ENCODE data around the gene DDX42. TPM values are rescaled to one million over a fixed set of nuclear protein-coding genes. Genes with fewer than 3 reads are reported as not detected.
A peak's percentile ranks its signal among the peaks of the same experiment; 100 is the strongest.

DDX42 gene
- total RNA-seq, 2 experiments from 2014 or later: 106 to 116 TPM

DNA sequence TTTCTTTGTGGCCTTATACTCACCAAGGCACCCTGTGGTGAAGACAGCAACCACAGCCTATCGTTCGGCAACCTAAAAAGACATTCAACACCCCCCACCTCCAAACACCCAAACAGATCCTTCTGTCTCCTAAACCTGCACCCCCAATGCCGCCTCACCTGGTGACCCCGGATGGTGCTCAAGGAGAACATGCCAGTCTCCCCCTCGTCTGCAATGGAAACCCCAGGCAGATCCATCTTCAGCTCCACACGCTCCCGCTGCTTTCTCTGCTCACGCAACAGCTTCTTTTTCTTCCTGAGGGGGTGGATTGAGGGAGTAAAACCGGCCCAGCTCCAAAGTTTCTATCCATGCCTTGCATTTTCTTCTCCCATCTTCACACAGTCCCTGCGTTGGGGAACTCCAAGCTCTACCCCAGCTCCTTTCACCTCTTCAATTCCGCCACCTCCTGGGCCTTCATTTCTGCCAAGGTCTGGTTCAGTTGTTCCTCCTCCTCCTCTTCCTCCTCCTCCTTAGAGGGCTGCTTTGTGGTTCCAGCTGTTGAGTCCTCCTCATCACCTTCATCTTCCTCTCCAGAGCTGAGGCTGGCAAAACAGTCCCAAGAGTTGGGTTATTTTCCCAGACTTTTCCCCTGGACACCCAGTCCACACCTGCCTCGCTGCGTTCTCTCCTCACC, 49.8 kb downstream of the DDX42 start:
- DNase-seq (no peak), ATAC-seq (no peak)
- peaks cover 58% of the 10 kb centered on the region for H3K4me1 Mint-ChIP-seq (ENCODE audit: low read depth)
- peak overlapping the region; percentile 41 for H3K27ac Mint-ChIP-seq
- peaks cover 82% of the 10 kb centered on the region for H3K36me3 Mint-ChIP-seq (ENCODE audit: low read depth)
- H3K4me3 Mint-ChIP-seq: no peak overlapping the region
- no peaks in the 10 kb centered on the region for H3K9me3 Mint-ChIP-seq (ENCODE audit: insufficient read depth)
- ChIA-PET POLR2A (interaction anchor here (1.3 to 11.3 kb wide), 2 partner anchors 18 to 130 kb away, joined by 3 to 124 read pairs; partner anchors contain the start of gene SMARCD2), CTCF (interaction anchor here (0.7 to 1.5 kb wide), 3 partner anchors 11 to 50 kb away, joined by 3 read pairs; partner anchors contain the start of genes CCDC47 and DDX42)
- H3K27me3 Mint-ChIP-seq (ENCODE audit: low read depth): no peaks in the 10 kb centered on the region

DNA sequence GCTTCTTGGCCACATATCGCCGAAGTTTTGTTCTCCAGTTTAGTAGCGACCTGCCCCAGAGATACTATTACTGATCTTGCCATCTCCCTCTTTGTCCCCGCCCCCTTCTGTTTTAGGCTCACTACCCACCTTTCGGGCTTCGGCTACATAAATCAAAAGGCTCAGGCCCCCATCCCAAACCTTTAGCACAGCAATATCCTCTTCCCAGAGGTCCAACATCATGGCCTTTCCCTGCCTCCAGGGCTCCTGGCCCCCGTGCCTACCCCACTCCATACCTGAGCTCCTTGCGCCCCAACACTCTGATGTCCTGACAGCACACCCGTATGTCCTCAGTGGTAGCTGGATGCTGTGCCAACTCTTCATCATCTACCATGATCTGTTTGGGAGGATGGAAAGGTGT, 50.4 kb downstream of the DDX42 start:
- Mint-ChIP-seq H3K4me1 (ENCODE audit: low read depth) (peaks cover 60% of the 10 kb centered on the region), H3K36me3 (ENCODE audit: low read depth) (peaks cover 83% of the 10 kb centered on the region)

DNA sequence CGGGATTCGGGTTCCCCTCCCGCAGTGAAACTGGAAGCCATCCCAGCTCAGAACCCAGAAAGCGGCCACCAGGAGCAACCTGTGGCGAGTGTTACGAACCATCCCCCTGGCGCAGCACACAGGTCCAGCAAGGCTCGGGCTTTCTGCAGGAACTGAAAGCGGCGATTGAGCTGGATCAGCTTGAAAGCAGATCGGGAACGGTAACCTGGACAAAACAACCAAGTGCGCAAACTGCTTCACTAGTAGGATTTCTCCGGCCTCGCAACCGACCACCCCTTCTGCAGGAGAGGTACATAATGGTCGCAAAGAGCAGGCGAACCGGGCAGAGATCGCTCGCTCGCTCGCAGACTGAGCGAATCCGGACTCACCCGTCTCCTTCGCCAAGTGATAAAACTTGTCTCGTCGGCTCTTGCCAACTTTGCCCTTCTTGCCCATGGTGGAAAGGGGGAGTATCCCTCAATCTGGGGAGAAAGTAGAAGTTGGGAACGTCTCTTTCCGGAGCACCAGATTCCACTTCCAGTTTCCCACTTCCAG, 52.6 kb downstream of the DDX42 start:
- Mint-ChIP-seq H3K27me3 (ENCODE audit: low read depth) (no peaks in the 10 kb centered on the region), H3K36me3 (ENCODE audit: low read depth) (peaks cover 86% of the 10 kb centered on the region), H3K4me1 (ENCODE audit: low read depth) (peaks cover 78% of the 10 kb centered on the region), H3K9me3 (ENCODE audit: insufficient read depth) (no peaks in the 10 kb centered on the region), H3K27ac (peak overlapping the region; percentile 100), H3K4me3 (peak overlapping the region; percentile 97)
- DNase-seq (no peak), ATAC-seq (peak; percentile 14)
- POLR2A ChIA-PET: interaction anchor here (0.6 to 11.3 kb wide), 6 partner anchors 14 to 129 kb away, joined by 3 to 124 read pairs (median 10); partner anchors contain the start of genes CCDC47, DDX42 and SMARCD2
- CTCF ChIA-PET: interaction anchor here (0.8 to 2.8 kb wide), 6 partner anchors 8 to 53 kb away, joined by 3 to 11 read pairs (median 8); partner anchors contain the start of genes CCDC47 and DDX42

More for the DNA sequence above, 50.4 kb downstream of the DDX42 start:
- ATAC-seq (no peak), DNase-seq (no peak)
- ChIA-PET CTCF (interaction anchor here (0.7 to 1.5 kb wide), 3 partner anchors 10 to 51 kb away, joined by 3 read pairs; partner anchors contain the start of genes CCDC47 and DDX42), POLR2A (interaction anchor here (1.3 to 11.3 kb wide), 2 partner anchors 17 to 130 kb away, joined by 3 to 124 read pairs; partner anchors contain the start of gene SMARCD2)
- Mint-ChIP-seq H3K9me3 (ENCODE audit: insufficient read depth) (no peaks in the 10 kb centered on the region), H3K4me3 (no peak overlapping the region), H3K27me3 (ENCODE audit: low read depth) (no peaks in the 10 kb centered on the region), H3K27ac (peak overlapping the region; percentile 35)

DNA sequence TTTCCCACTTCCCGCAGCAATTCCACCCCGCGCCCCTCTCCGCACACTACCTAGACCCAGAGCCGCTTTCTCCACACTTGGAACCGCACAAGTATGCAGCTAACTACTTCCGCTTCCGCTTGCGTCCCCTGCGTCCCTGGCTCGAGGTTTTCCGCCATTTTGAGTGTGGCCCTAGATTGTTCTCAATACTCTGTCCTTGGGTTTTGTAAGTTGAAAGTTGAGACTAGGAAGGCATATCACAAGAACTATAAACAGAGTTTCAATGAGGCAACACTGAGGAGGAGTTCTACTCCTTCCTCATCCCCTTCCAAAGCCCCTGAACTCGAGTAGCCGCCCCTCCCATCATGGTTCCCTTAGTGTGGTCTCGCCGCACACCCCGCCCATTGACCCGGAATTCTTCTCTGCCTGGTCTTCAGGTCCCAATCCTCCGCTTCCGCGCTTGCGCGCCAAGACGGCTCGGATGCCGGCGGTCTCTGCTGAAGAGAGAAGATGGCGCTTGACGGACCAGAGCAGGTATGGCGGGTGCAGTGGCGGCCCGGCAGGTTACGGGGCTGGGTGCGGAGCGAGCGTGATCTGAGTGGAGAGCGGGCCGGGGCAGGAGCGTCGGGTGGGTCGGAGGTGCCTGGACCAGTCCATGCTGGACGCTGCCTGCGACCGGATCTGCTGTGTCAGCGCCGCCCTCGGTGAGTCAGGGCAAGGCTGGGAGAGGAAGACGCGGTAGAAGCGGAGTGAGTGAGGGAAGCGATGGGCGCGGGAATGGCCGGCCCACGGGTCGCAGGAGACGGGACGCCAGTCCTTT, 53.2 kb downstream of the DDX42 start, which contains the start of the genes FTSJ3 and PSMC5:
Gene FTSJ3, minus strand, starts transcription at position 662 of the 799 bp plus-strand sequence. CDS start 761 bp downstream, outside the sequence.
Gene PSMC5, plus strand, starts transcription at position 430 of the 799 bp plus-strand sequence. Its CDS starts 60 bp downstream, at position 490.
- Mint-ChIP-seq H3K36me3 (ENCODE audit: low read depth) (peaks cover 86% of the 10 kb centered on the region), H3K9me3 (ENCODE audit: insufficient read depth) (no peaks in the 10 kb centered on the region), H3K27ac (peak within 1 kb of the TSS; percentile 100), H3K4me1 (ENCODE audit: low read depth) (peaks cover 81% of the 10 kb centered on the region), H3K4me3 (peak within 1 kb of the TSS; percentile 97), H3K27me3 (ENCODE audit: low read depth) (no peaks in the 10 kb centered on the region)
- POLR2A ChIA-PET: interaction anchor here (0.6 to 11.3 kb wide), 5 partner anchors 14 to 262 kb away, joined by 3 to 124 read pairs (median 17); partner anchors contain the start of genes CCDC47, DDX42 and SMARCD2
- peak; percentile 97 for DNase-seq
- CTCF ChIA-PET: interaction anchor here (0.8 to 5.0 kb wide), 9 partner anchors 8 to 53 kb away, joined by 3 to 56 read pairs (median 9); partner anchors contain the start of genes CCDC47 and DDX42
- ATAC-seq: peak; percentile 94

DNA sequence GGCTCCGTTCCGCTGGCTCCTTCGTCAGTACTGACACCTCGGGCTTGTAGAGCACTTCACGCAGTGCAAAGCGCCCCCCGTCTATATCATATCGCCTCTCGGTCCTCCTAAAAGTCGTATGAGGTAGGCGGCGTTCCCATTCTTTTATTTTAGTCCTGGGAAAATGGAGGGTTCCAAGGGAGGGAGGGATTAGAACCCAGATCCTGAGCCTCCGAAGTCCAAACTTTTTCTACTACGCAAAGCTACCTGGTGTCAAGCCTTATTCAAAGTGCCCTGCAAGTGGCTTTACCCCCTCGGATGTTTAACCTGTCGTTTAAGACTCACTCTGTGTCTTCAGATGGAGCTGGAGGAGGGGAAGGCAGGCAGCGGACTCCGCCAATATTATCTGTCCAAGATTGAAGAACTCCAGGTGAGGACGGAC, 53.8 kb downstream of the DDX42 start:
- H3K27me3 Mint-ChIP-seq (ENCODE audit: low read depth): no peaks in the 10 kb centered on the region
- ChIA-PET CTCF (interaction anchor here (0.7 to 5.0 kb wide), 11 partner anchors 8 to 130 kb away, joined by 3 to 56 read pairs (median 4); partner anchors contain the start of genes CCDC47 and DDX42), POLR2A (interaction anchor here (0.8 to 11.3 kb wide), 7 partner anchors 9 to 134 kb away, joined by 3 to 124 read pairs (median 4); partner anchors contain the start of genes CCDC47, DDX42 and SMARCD2)
- ATAC-seq: no peak
- peaks cover 81% of the 10 kb centered on the region for H3K4me1 Mint-ChIP-seq (ENCODE audit: low read depth)
- peak overlapping the region; percentile 97 for H3K4me3 Mint-ChIP-seq
- peaks cover 88% of the 10 kb centered on the region for H3K36me3 Mint-ChIP-seq (ENCODE audit: low read depth)
- no peak for DNase-seq
- no peaks in the 10 kb centered on the region for H3K9me3 Mint-ChIP-seq (ENCODE audit: insufficient read depth)
- H3K27ac Mint-ChIP-seq: peak overlapping the region; percentile 100

DNA sequence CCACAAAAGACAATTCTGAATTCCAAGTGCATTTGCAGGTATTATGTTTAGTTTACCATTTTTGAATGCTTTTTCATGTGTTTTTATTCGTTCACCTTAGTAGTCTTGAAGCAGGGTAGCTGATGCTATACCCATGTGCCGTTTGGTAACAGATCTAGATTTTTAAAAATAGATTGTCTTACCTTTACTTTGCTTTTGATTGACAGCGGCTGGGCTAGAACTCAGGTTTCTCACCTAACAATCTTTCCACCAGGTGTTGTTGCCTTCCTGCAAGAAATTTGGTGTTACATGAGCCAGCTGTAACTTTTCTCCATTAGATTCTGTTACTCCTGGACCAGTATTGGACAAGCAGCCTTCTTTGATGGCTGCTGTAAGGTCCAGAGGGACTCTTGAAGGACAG, 55.0 kb downstream of the DDX42 start:
- peaks cover 88% of the 10 kb centered on the region for H3K36me3 Mint-ChIP-seq (ENCODE audit: low read depth)
- DNase-seq (no peak), ATAC-seq (no peak)
- ChIA-PET CTCF (interaction anchor here (0.8 to 5.0 kb wide), 8 partner anchors 11 to 195 kb away, joined by 3 to 56 read pairs (median 5); partner anchors contain the start of genes CCDC47 and DDX42), POLR2A (interaction anchor here (1.0 to 11.3 kb wide), 6 partner anchors 13 to 131 kb away, joined by 3 to 124 read pairs (median 8); partner anchors contain the start of genes CCDC47, DDX42 and SMARCD2)
- H3K27me3 Mint-ChIP-seq (ENCODE audit: low read depth): no peaks in the 10 kb centered on the region
- H3K9me3 Mint-ChIP-seq (ENCODE audit: insufficient read depth): no peaks in the 10 kb centered on the region
- peak overlapping the region; percentile 37 for H3K27ac Mint-ChIP-seq
- peaks cover 72% of the 10 kb centered on the region for H3K4me1 Mint-ChIP-seq (ENCODE audit: low read depth)
- peak overlapping the region; percentile 97 for H3K4me3 Mint-ChIP-seq

DNA sequence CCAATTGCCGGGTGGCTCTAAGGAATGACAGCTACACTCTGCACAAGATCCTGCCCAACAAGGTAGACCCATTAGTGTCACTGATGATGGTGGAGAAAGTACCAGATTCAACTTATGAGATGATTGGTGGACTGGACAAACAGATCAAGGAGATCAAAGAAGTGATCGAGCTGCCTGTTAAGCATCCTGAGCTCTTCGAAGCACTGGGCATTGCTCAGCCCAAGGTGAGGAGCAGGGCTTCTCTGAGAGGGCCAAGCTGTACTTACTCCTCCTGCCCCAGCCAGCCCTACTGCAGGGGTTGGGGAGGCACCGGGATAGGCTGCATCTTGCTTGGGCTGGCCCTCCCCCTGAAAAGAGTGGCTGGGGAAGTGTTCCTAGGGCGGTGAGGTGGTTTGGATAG, 56.3 kb downstream of the DDX42 start:
- ATAC-seq (no peak), DNase-seq (no peak)
- CTCF ChIA-PET: interaction anchor here (1.3 to 5.0 kb wide), 4 partner anchors 9 to 138 kb away, joined by 4 to 56 read pairs (median 4); partner anchors contain the start of genes CCDC47 and DDX42
- Mint-ChIP-seq H3K27me3 (ENCODE audit: low read depth) (no peaks in the 10 kb centered on the region), H3K36me3 (ENCODE audit: low read depth) (peaks cover 83% of the 10 kb centered on the region), H3K4me3 (no peak overlapping the region), H3K9me3 (ENCODE audit: insufficient read depth) (no peaks in the 10 kb centered on the region), H3K4me1 (ENCODE audit: low read depth) (peaks cover 67% of the 10 kb centered on the region), H3K27ac (peak overlapping the region; percentile 12)
- POLR2A ChIA-PET: interaction anchor here (1.0 to 11.3 kb wide), 4 partner anchors 11 to 79 kb away, joined by 3 to 124 read pairs (median 6); partner anchors contain the start of genes CCDC47, DDX42 and SMARCD2

DNA sequence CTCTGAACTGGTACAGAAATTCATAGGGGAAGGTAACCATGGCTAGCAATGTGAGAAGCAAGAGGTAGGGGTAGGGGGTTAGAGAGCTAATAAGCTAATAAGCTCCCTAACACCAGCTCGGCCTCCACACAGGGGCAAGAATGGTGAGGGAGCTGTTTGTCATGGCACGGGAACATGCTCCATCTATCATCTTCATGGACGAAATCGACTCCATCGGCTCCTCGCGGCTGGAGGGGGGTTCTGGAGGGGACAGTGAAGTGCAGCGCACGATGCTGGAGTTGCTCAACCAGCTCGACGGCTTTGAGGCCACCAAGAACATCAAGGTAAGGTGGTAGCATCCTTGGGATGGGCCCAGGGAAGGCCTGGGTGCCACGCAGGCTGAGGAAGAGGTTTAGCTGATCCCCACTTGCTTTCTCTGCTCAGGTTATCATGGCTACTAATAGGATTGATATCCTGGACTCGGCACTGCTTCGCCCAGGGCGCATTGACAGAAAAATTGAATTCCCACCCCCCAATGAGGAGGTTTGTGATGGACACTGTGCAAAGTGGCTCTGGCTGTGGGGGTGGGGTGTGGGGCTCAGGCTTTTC, 57.0 kb downstream of the DDX42 start:
- Mint-ChIP-seq H3K4me1 (ENCODE audit: low read depth) (peaks cover 62% of the 10 kb centered on the region), H3K27me3 (ENCODE audit: low read depth) (no peaks in the 10 kb centered on the region), H3K9me3 (ENCODE audit: insufficient read depth) (no peaks in the 10 kb centered on the region), H3K4me3 (peak overlapping the region; percentile 31), H3K27ac (peak overlapping the region; percentile 85), H3K36me3 (ENCODE audit: low read depth) (peaks cover 82% of the 10 kb centered on the region)
- POLR2A ChIA-PET: interaction anchor here (1.5 to 11.3 kb wide), 3 partner anchors 11 to 57 kb away, joined by 4 to 124 read pairs (median 7); partner anchors contain the start of genes CCDC47, DDX42 and SMARCD2
- DNase-seq (no peak), ATAC-seq (no peak)
- CTCF ChIA-PET: interaction anchor here (0.9 to 5.0 kb wide), 5 partner anchors 9 to 57 kb away, joined by 3 to 56 read pairs (median 5); partner anchors contain the start of genes CCDC47 and DDX42

DNA sequence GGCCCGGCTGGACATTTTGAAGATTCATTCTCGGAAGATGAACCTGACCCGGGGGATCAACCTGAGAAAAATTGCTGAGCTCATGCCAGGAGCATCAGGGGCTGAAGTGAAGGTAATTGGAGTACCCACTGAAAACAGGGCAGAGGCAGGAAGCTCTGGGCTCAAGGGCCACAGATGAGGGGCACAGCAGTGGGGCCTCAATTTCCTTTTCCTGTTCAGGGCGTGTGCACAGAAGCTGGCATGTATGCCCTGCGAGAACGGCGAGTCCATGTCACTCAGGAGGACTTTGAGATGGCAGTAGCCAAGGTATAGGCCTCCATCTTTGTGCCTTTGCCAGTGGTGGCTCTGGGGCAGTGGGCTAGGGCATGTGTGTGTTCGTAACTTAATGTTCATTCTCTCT, 57.5 kb downstream of the DDX42 start:
- peaks cover 82% of the 10 kb centered on the region for H3K36me3 Mint-ChIP-seq (ENCODE audit: low read depth)
- ChIA-PET CTCF (interaction anchor here (0.8 to 5.0 kb wide), 5 partner anchors 8 to 58 kb away, joined by 3 to 56 read pairs (median 5); partner anchors contain the start of genes CCDC47 and DDX42), POLR2A (interaction anchor here (1.0 to 11.3 kb wide), 3 partner anchors 10 to 12 kb away, joined by 5 to 124 read pairs (median 7); partner anchors contain the start of gene SMARCD2)
- peaks cover 57% of the 10 kb centered on the region for H3K4me1 Mint-ChIP-seq (ENCODE audit: low read depth)
- peak overlapping the region; percentile 31 for H3K4me3 Mint-ChIP-seq
- H3K9me3 Mint-ChIP-seq (ENCODE audit: insufficient read depth): no peaks in the 10 kb centered on the region
- H3K27me3 Mint-ChIP-seq (ENCODE audit: low read depth): no peaks in the 10 kb centered on the region
- DNase-seq: no peak
- no peak for ATAC-seq
- peak overlapping the region; percentile 85 for H3K27ac Mint-ChIP-seq

DNA sequence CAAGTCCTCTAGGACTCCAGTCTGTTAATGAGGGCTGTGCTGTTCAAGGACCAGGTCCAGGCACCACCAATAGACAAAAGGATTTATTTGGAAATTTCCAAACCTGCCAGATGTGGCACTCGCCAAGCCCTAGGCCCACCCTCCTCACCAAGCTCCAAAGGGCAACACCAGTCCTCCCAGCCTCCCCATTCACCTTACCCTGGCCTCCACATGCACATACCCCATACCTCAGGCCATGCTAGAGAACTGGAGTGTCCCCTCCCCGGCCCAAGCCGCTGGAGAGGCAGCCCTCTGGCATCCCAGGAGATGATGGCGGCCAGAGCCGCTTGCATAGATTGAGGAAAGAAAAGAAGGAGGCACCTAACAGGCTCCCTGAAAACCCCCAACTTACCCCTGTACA, 58.0 kb downstream of the DDX42 start:
- DNase-seq (no peak), ATAC-seq (no peak)
- Mint-ChIP-seq H3K4me1 (ENCODE audit: low read depth) (peaks cover 56% of the 10 kb centered on the region), H3K36me3 (ENCODE audit: low read depth) (peaks cover 82% of the 10 kb centered on the region), H3K9me3 (ENCODE audit: insufficient read depth) (no peaks in the 10 kb centered on the region), H3K4me3 (no peak overlapping the region), H3K27ac (peak overlapping the region; percentile 85), H3K27me3 (ENCODE audit: low read depth) (no peaks in the 10 kb centered on the region)
- CTCF ChIA-PET: interaction anchor here (0.8 to 5.0 kb wide), 5 partner anchors 8 to 58 kb away, joined by 3 to 56 read pairs (median 5); partner anchors contain the start of genes CCDC47 and DDX42
- POLR2A ChIA-PET: interaction anchor here (1.0 to 11.3 kb wide), 3 partner anchors 9 to 13 kb away, joined by 5 to 124 read pairs (median 7); partner anchors contain the start of gene SMARCD2
